Neural progenitor cell (in vitro differentiated cells): ENCODE measurements around the gene JDP2. TPM values are rescaled to one million over a fixed set of nuclear protein-coding genes. Genes with fewer than 3 reads are reported as not detected.

ENCODE experiments used
- DNase-seq: peaks from one replicate; pipeline ENCODE4 v3.0.0-alpha.2; 2016; ENCODE audit warnings: low spot score
- H2AFZ ChIP-seq: fragments of 200-600 bp; sonication (generic); replicated peaks from 2 replicates; pipeline ENCODE4 v1.6.1; 2016; ENCODE audit warnings: antibody characterized with exemption
- H3F3A ChIP-seq: fragments of 200-600 bp; sonication (generic); 2 replicates; pipeline ENCODE4 v1.6.1; 2016; ENCODE audit warnings: antibody characterized with exemption, low read depth
- H3K27ac ChIP-seq: fragments of 200-600 bp; sonication (generic); 2 replicates; pipeline ENCODE4 v1.5.1; 2016; ENCODE audit warnings: mild to moderate bottlenecking
- H3K27me3 ChIP-seq: fragments of 200-600 bp; sonication (generic); 2 replicates; pipeline ENCODE4 v1.6.1; 2016; ENCODE audit warnings: mild to moderate bottlenecking, moderate library complexity
- H3K36me3 ChIP-seq: fragments of 200-600 bp; sonication (generic); 2 replicates; pipeline ENCODE4 v1.5.1; 2016
- H3K4me1 ChIP-seq: fragments of 200-600 bp; sonication (generic); 2 replicates; pipeline ENCODE4 v1.6.1; 2016; ENCODE audit warnings: mixed run types
- H3K4me2 ChIP-seq: fragments of 200-600 bp; sonication (generic); 2 replicates; pipeline ENCODE4 v1.6.1; 2016
- H3K4me3 ChIP-seq: fragments of 200-600 bp; sonication (generic); 2 replicates; pipeline ENCODE4 v1.5.1; 2016
- H3K79me2 ChIP-seq: fragments of 200-600 bp; sonication (generic); 2 replicates; pipeline ENCODE4 v1.6.1; 2016; ENCODE audit warnings: low read depth
- H3K9ac ChIP-seq: fragments of 200-600 bp; sonication (generic); 2 replicates; pipeline ENCODE4 v1.6.1; 2016
- H3K9me3 ChIP-seq: fragments of 200-600 bp; sonication (generic); 2 replicates; pipeline ENCODE4 v1.5.1; 2016; ENCODE audit warnings: low read depth
- H4K20me1 ChIP-seq: fragments of 200-600 bp; sonication (generic); 2 replicates; pipeline ENCODE4 v1.6.1; 2016; ENCODE audit warnings: low read depth
- H3K27ac Mint-ChIP-seq: 3 replicates; pipeline ENCODE4 v1.8.0; 2021; ENCODE audit warnings: mixed read lengths
- H3K27me3 Mint-ChIP-seq: 2 replicates; pipeline ENCODE4 v1.8.0; 2022; ENCODE audit warnings: low read depth, mild to moderate bottlenecking, inconsistent platforms, moderate library complexity, mixed read lengths; ENCODE audit not compliant: insufficient read depth
- H3K36me3 Mint-ChIP-seq: 3 replicates; pipeline ENCODE4 v1.8.0; 2021; ENCODE audit warnings: mixed read lengths
- H3K4me1 Mint-ChIP-seq: 3 replicates; pipeline ENCODE4 v1.8.0; 2021; ENCODE audit warnings: mixed read lengths
- H3K4me3 Mint-ChIP-seq: 3 replicates; pipeline ENCODE4 v1.8.0; 2021; ENCODE audit warnings: mild to moderate bottlenecking, moderate library complexity, mixed read lengths
- H3K9me3 Mint-ChIP-seq: 3 replicates; pipeline ENCODE4 v1.8.0; 2020; ENCODE audit warnings: mixed read lengths
- CTCF ChIP-seq: fragments of 200-600 bp; sonication (generic); IDR thresholded peaks from 2 replicates; pipeline ENCODE4 v1.5.1; 2017; ENCODE audit warnings: antibody characterized with exemption, mild to moderate bottlenecking
- EZH2 ChIP-seq: fragments of 200-600 bp; sonication (generic); IDR thresholded peaks from 2 replicates; pipeline ENCODE4 v1.6.1; 2017; ENCODE audit warnings: antibody characterized with exemption, mild to moderate bottlenecking, moderate library complexity
- EZH2phosphoT487 ChIP-seq: fragments of 200-600 bp; sonication (generic); IDR thresholded peaks from 2 replicates; pipeline ENCODE4 v1.6.1; 2017; ENCODE audit warnings: antibody characterized with exemption
- total RNA-seq: library from RNA; depleted of rRNA; stranded (reverse); fragments of >200 nt; gene quantifications from 2 replicates; pipeline ENCODE4 v1.2.3, GENCODE V29; 2015; ENCODE audit warnings: low replicate concordance

JDP2 gene
- total RNA-seq, 1 donor from 2014 or later, result 2.5 TPM

- no peaks in the 10 kb centered on the region for H3K79me2 ChIP-seq
- TF ChIP-seq EZH2phosphoT487 (no peak), EZH2 (no peak), CTCF (no peak)
Observed at GRCh38 chr14:75445963-75446362, 18.1 kb downstream of the JDP2 start.

GRCh38 chr14:75446447-75446846 is 18.6 kb downstream of the JDP2 start:
- Histone ChIP-seq H3F3A (peaks cover under 1% of the 10 kb centered on the region), H3K4me2 (no peak overlapping the region), H3K9ac (no peak overlapping the region), H3K4me1 (peaks cover 13% of the 10 kb centered on the region), H3K4me3 (no peak overlapping the region), H3K36me3 (no peaks in the 10 kb centered on the region), H3K27ac (no peak overlapping the region), H2AFZ (no peak overlapping the region), H4K20me1 (no peaks in the 10 kb centered on the region), H3K79me2 (no peaks in the 10 kb centered on the region), H3K9me3 (no peaks in the 10 kb centered on the region), H3K27me3 (no peaks in the 10 kb centered on the region)
- Mint-ChIP-seq H3K4me1 (peaks cover 24% of the 10 kb centered on the region), H3K4me3 (no peak overlapping the region), H3K9me3 (no peaks in the 10 kb centered on the region), H3K36me3 (no peaks in the 10 kb centered on the region), H3K27me3 (peaks cover 2% of the 10 kb centered on the region), H3K27ac (no peak overlapping the region)
- TF ChIP-seq CTCF (no peak), EZH2 (no peak), EZH2phosphoT487 (no peak)
- no peak for DNase-seq

More at GRCh38 chr14:75445963-75446362, 18.1 kb downstream of the JDP2 start:
- Histone ChIP-seq H4K20me1 (no peaks in the 10 kb centered on the region), H3K9ac (no peak overlapping the region), H3K4me1 (peaks cover 13% of the 10 kb centered on the region), H3K9me3 (no peaks in the 10 kb centered on the region), H3K4me2 (no peak overlapping the region), H2AFZ (no peak overlapping the region), H3F3A (no peaks in the 10 kb centered on the region), H3K27me3 (no peaks in the 10 kb centered on the region), H3K4me3 (no peak overlapping the region), H3K36me3 (no peaks in the 10 kb centered on the region), H3K27ac (no peak overlapping the region)
- Mint-ChIP-seq H3K27me3 (no peaks in the 10 kb centered on the region), H3K4me1 (peaks cover 20% of the 10 kb centered on the region), H3K27ac (no peak overlapping the region), H3K4me3 (no peak overlapping the region), H3K9me3 (no peaks in the 10 kb centered on the region), H3K36me3 (no peaks in the 10 kb centered on the region)
- no peak for DNase-seq

- Histone ChIP-seq H3K4me3 (no peak overlapping the region), H3K27ac (no peak overlapping the region), H2AFZ (no peak overlapping the region), H3K27me3 (no peaks in the 10 kb centered on the region), H3K4me2 (no peak overlapping the region), H3K79me2 (no peaks in the 10 kb centered on the region), H3K4me1 (peaks cover 25% of the 10 kb centered on the region), H4K20me1 (no peaks in the 10 kb centered on the region), H3K9me3 (no peaks in the 10 kb centered on the region), H3F3A (peaks cover 18% of the 10 kb centered on the region), H3K36me3 (no peaks in the 10 kb centered on the region), H3K9ac (no peak overlapping the region)
- H3K36me3 Mint-ChIP-seq, result no peaks in the 10 kb centered on the region
- H3K9me3 Mint-ChIP-seq, result no peaks in the 10 kb centered on the region
- no peak for DNase-seq
- H3K27ac Mint-ChIP-seq, result no peak overlapping the region
- peaks cover 6% of the 10 kb centered on the region for H3K27me3 Mint-ChIP-seq
- no peak for TF ChIP-seq EZH2
- TF ChIP-seq CTCF, result no peak
- no peak for TF ChIP-seq EZH2phosphoT487
- no peak overlapping the region for H3K4me3 Mint-ChIP-seq
- H3K4me1 Mint-ChIP-seq, result peaks cover 30% of the 10 kb centered on the region
Observed at GRCh38 chr14:75448209-75448608, 20.4 kb downstream of the JDP2 start.
